Vagina (tissue), 2 donors: ENCODE results near the gene TPST2.

Experiments
- CTCF ChIP-seq, 3 experiments: fragments of 450-650 bp in 2 of 3; fragments of 200-600 bp in 1 of 3; sonication (generic) in 1 of 3; IDR thresholded peaks; one replicate each; pipeline ENCODE4 v1.5.1; 2017 to 2019; ENCODE audit warnings: antibody characterized with exemption in 3 of 3, mild to moderate bottlenecking in 2 of 3, moderate library complexity in 2 of 3
- POLR2A ChIP-seq, 2 donors: fragments of 450-650 bp; IDR thresholded peaks; one replicate each; pipeline ENCODE4 v1.6.1; 2017; ENCODE audit warnings: antibody characterized with exemption in 2 of 2, mild to moderate bottlenecking in 2 of 2, moderate library complexity in 2 of 2

GRCh38 chr22:26559961-26560575 lies 29.9 kb downstream of the TPST2 start:
- TF ChIP-seq POLR2A (IDR thresholded peaks at IDR 0.05) (no peak), CTCF (IDR thresholded peaks at IDR 0.05) (no peak)
